Esophagus squamous epithelium (tissue), 5 donors: ENCODE results near the gene WT1. TPM values are rescaled to one million over a fixed set of nuclear protein-coding genes. Genes with fewer than 3 reads are reported as not detected.

Experiments
- DNase-seq: peaks from one replicate; lab custom pipeline; 2025; lab: John Stamatoyannopoulos, UW
- H3K27ac ChIP-seq, 4 donors: fragments of 200-600 bp; sonication (generic); one replicate each; pipeline ENCODE4 v1.5.1; 2016 to 2019; ENCODE audit warnings: mild to moderate bottlenecking in 1 of 4
- H3K27me3 ChIP-seq, 4 donors: fragments of 200-600 bp; sonication (generic); 1 replicate in 3 of 4; 2 replicates in 1 of 4; pipeline versions ENCODE4 v1.5.1 to v1.6.0; 2017 to 2021; ENCODE audit warnings: antibody characterized with exemption in 1 of 4
- H3K36me3 ChIP-seq, 3 donors: fragments of 200-600 bp; sonication (generic); one replicate each; pipeline ENCODE4 v1.5.1; 2016 to 2019
- H3K4me1 ChIP-seq, 3 donors: fragments of 200-600 bp; sonication (generic); one replicate each; pipeline ENCODE4 v1.5.1; 2017 to 2019
- H3K4me3 ChIP-seq, 4 donors: fragments of 200-600 bp; sonication (generic); 1 replicate in 3 of 4; 2 replicates in 1 of 4; pipeline ENCODE4 v1.5.1; 2016 to 2019; ENCODE audit warnings: mild to moderate bottlenecking in 2 of 4, moderate library complexity in 1 of 4
- H3K9me3 ChIP-seq, 3 donors: fragments of 200-600 bp; sonication (generic); one replicate each; pipeline ENCODE4 v1.5.1; 2016 to 2019
- CTCF ChIP-seq, 6 experiments: fragments of 450-650 bp in 4 of 6; fragments of 200-600 bp in 2 of 6; sonication (generic) in 2 of 6; IDR thresholded peaks; one replicate each; pipeline ENCODE4 v1.5.1; 2016 to 2019; ENCODE audit warnings: antibody characterized with exemption in 6 of 6, mild to moderate bottlenecking in 4 of 6, moderate library complexity in 4 of 6
- POLR2A ChIP-seq, 4 donors: fragments of 450-650 bp; IDR thresholded peaks; one replicate each; pipeline ENCODE4 v1.6.1; 2017; ENCODE audit warnings: antibody characterized with exemption in 4 of 4, mild to moderate bottlenecking in 4 of 4, moderate library complexity in 3 of 4
- WGBS, 2 donors: methylation state at CpG; one replicate each; pipeline ENCODE4 v1.1.5; 2018; 5-methylcytosine and 5-hydroxymethylcytosine counted together
- intact Hi-C: fragments of 100-400 bp; cut with DNase I; formaldehyde crosslinking; loops from one replicate; pipeline ENCODE4 v1.15.0; 2022
- total RNA-seq, 4 donors: library from RNA; depleted of rRNA; stranded (reverse); fragments of >200 nt; gene quantifications; one replicate each; pipeline ENCODE4 v1.1.0, GENCODE V29; 2016
- donor health status: DM: yes; HTN: yes; CAD: no.

The WT1 gene
- total RNA-seq, 4 donors from 2014 or later = not detected

- Histone ChIP-seq H3K27ac (no peak overlapping the region), H3K4me1 (no peaks in the 10 kb centered on the region), H3K27me3 (peaks cover 0 to 10% (median 0%) of the 10 kb centered on the region in 4 donors), H3K4me3 (no peak overlapping the region), H3K9me3 (no peaks in the 10 kb centered on the region), H3K36me3 (no peaks in the 10 kb centered on the region)
- intact Hi-C loops = no loop called here
- WGBS, 2 donors = 31 to 64% methylated on average over 2 of the region's 2 CpGs
- no peak for DNase-seq
- TF ChIP-seq CTCF (IDR thresholded peaks at IDR 0.05) (no peak), POLR2A (IDR thresholded peaks at IDR 0.05) (no peak)
Measured at GRCh38 chr11:32454993-32455392, 19.7 kb upstream of the WT1 start.

- H3K4me1 ChIP-seq = no peaks in the 10 kb centered on the region
- no peaks in the 10 kb centered on the region for H3K9me3 ChIP-seq
- TF ChIP-seq POLR2A (IDR thresholded peaks at IDR 0.05) (no peak), CTCF (IDR thresholded peaks at IDR 0.05) (no peak)
- peaks cover 0 to 21% (median 0%) of the 10 kb centered on the region in 4 donors for H3K27me3 ChIP-seq
- intact Hi-C loops = no loop called here
- DNase-seq = no peak
- WGBS, 2 donors = 54 to 68% methylated on average over 4 of the region's 4 CpGs
- no peak overlapping the region for H3K4me3 ChIP-seq
- no peak overlapping the region for H3K27ac ChIP-seq
- H3K36me3 ChIP-seq = no peaks in the 10 kb centered on the region
Measured at GRCh38 chr11:32451808-32452207, 16.5 kb upstream of the WT1 start.

- TF ChIP-seq CTCF (IDR thresholded peaks at IDR 0.05) (no peak), POLR2A (IDR thresholded peaks at IDR 0.05) (no peak)
Measured at GRCh38 chr11:32450372-32450771, 15.0 kb upstream of the WT1 start.

GRCh38 chr11:32448232-32448631 lies 12.9 kb upstream of the WT1 start:
- peaks cover 0 to 55% (median 0%) of the 10 kb centered on the region in 4 donors for H3K27me3 ChIP-seq
- WGBS, 2 donors = 9 to 18% methylated on average over 2 to 3 of the region's 3 CpGs
- TF ChIP-seq POLR2A (IDR thresholded peaks at IDR 0.05) (no peak), CTCF (IDR thresholded peaks at IDR 0.05) (no peak)
- no peak for DNase-seq
- no peak overlapping the region for H3K27ac ChIP-seq
- no peak overlapping the region for H3K4me3 ChIP-seq
- H3K9me3 ChIP-seq = no peaks in the 10 kb centered on the region
- intact Hi-C loops = no loop called here
- H3K36me3 ChIP-seq = no peaks in the 10 kb centered on the region
- no peaks in the 10 kb centered on the region for H3K4me1 ChIP-seq

More at GRCh38 chr11:32450372-32450771, 15.0 kb upstream of the WT1 start:
- no peak overlapping the region for H3K4me3 ChIP-seq
- no peak overlapping the region for H3K27ac ChIP-seq
- no peak for DNase-seq
- H3K9me3 ChIP-seq = no peaks in the 10 kb centered on the region
- H3K4me1 ChIP-seq = no peaks in the 10 kb centered on the region
- intact Hi-C loops = no loop called here
- WGBS, 2 donors = 60% methylated on average over 1 of the region's 1 CpG; no CpG with 5 or more reads in 1 of the 2 donors
- H3K27me3 ChIP-seq = peaks cover 0 to 36% (median 0%) of the 10 kb centered on the region in 4 donors
- no peaks in the 10 kb centered on the region for H3K36me3 ChIP-seq

GRCh38 chr11:32447252-32447651 lies 11.9 kb upstream of the WT1 start:
- TF ChIP-seq CTCF (IDR thresholded peaks at IDR 0.05) (no peak), POLR2A (IDR thresholded peaks at IDR 0.05) (no peak)

More at GRCh38 chr11:32447252-32447651, 11.9 kb upstream of the WT1 start:
- no peaks in the 10 kb centered on the region for H3K36me3 ChIP-seq
- no peaks in the 10 kb centered on the region for H3K9me3 ChIP-seq
- no peak for DNase-seq
- H3K4me3 ChIP-seq = no peak overlapping the region
- H3K27ac ChIP-seq = no peak overlapping the region
- WGBS, 2 donors = 24 to 40% methylated on average over 2 of the region's 2 CpGs
- peaks cover 0 to 65% (median 0%) of the 10 kb centered on the region in 4 donors for H3K27me3 ChIP-seq
- H3K4me1 ChIP-seq = no peaks in the 10 kb centered on the region
- intact Hi-C loops = no loop called here
